CD4-positive, alpha-beta T cell (primary cell): ENCODE measurements around the gene FAM170B. TPM values are rescaled to one million over a fixed set of nuclear protein-coding genes. Genes with fewer than 3 reads are reported as not detected.

Experiments used
- ATAC-seq: fragments of 200-7000 bp; cut with Tn5 transposase; one replicate; pipeline ENCODE4 v1.10.0; 2022; ENCODE audit warnings: mild to moderate bottlenecking; ENCODE audit not compliant: poor library complexity
- CTCF ChIA-PET: fragments of 350-600 bp; sonication (Branson Sonifier 250); formaldehyde crosslinking; loops from one replicate; lab custom pipeline; 2021; ENCODE audit warnings: antibody characterized with exemption, inconsistent platforms; lab: Charles Lee
- POLR2A ChIA-PET: fragments of 350-600 bp; sonication (Branson Sonifier 250); formaldehyde crosslinking; loops from one replicate; lab custom pipeline; 2021; ENCODE audit warnings: antibody characterized with exemption, inconsistent platforms; lab: Charles Lee
- DNase-seq, 14 experiments: peaks; one replicate each; pipeline ENCODE4 v3.0.0-alpha.2; 2013 to 2020; ENCODE audit warnings: mixed read lengths in 2 of 14
- H3K27ac ChIP-seq, 2 donors: one replicate each; pipeline versions ENCODE4 v1.5.1 to v1.7.0; 2013; ENCODE audit warnings: low read length in 2 of 2, low read depth in 1 of 2, mild to moderate bottlenecking in 1 of 2
- H3K27me3 ChIP-seq, 2 experiments: 1 replicate in 1 of 2; 2 replicates in 1 of 2; pipeline versions ENCODE4 v1.6.1 to v1.7.0; 2013; ENCODE audit warnings: low read length in 2 of 2, control low read depth in 1 of 2, mild to moderate bottlenecking in 1 of 2, moderate library complexity in 1 of 2; ENCODE audit not compliant: insufficient read depth in 2 of 2, control insufficient read depth in 1 of 2
- H3K36me3 ChIP-seq: one replicate; pipeline ENCODE4 v1.6.1; 2013; ENCODE audit warnings: low read length, control low read depth; ENCODE audit not compliant: insufficient read depth
- H3K4me1 ChIP-seq: one replicate; pipeline ENCODE4 v1.6.1; 2013; ENCODE audit warnings: low read length, control low read depth; ENCODE audit not compliant: insufficient read depth
- H3K4me3 ChIP-seq: one replicate; pipeline ENCODE4 v1.5.1; 2013; ENCODE audit warnings: mild to moderate bottlenecking, low read length, moderate library complexity
- H3K9me3 ChIP-seq, 2 experiments: 1 replicate in 1 of 2; 2 replicates in 1 of 2; pipeline versions ENCODE4 v1.6.1 to v1.7.0; 2013; ENCODE audit warnings: low read length in 2 of 2, mild to moderate bottlenecking in 2 of 2, control low read depth in 1 of 2, moderate library complexity in 1 of 2; ENCODE audit not compliant: control insufficient read depth in 1 of 2, insufficient read depth in 1 of 2
- H3K27ac Mint-ChIP-seq: one replicate; pipeline ENCODE4 v1.8.0; 2020; ENCODE audit warnings: mixed read lengths
- H3K27me3 Mint-ChIP-seq: one replicate; pipeline ENCODE4 v1.8.0; 2021; ENCODE audit warnings: mixed read lengths
- H3K36me3 Mint-ChIP-seq: one replicate; pipeline ENCODE4 v1.8.0; 2021; ENCODE audit warnings: low read depth, mixed read lengths
- H3K4me1 Mint-ChIP-seq: one replicate; pipeline ENCODE4 v1.8.0; 2021; ENCODE audit warnings: low read depth, mixed read lengths
- H3K4me3 Mint-ChIP-seq: one replicate; pipeline ENCODE4 v1.8.0; 2020; ENCODE audit warnings: mild to moderate bottlenecking, mixed read lengths
- H3K9me3 Mint-ChIP-seq: one replicate; pipeline ENCODE4 v1.8.0; 2020; ENCODE audit warnings: mixed read lengths
- intact Hi-C, 2 experiments: fragments of 100-400 bp; cut with DNase I in 1 of 2; cut with micrococcal nuclease in 1 of 2; formaldehyde crosslinking; loops; one replicate each; pipeline versions ENCODE4 v1.15.1 to v1.9.0; 2023 to 2025; cut with DNase I, micrococcal nuclease
- total RNA-seq, 174 experiments: library from RNA in 2 of 174; stranded (reverse) in 2 of 174; gene quantifications; one replicate each; pipeline ENCODE4 v1.2.3 and lab custom pipeline; 2021 to 2026
- TF ChIP-seq, protein P1 (sequence below): fragments of 200-600 bp; IDR thresholded peaks from one replicate; pipeline ENCODE4 v1.8.0; 2022; ENCODE audit warnings: antibody characterized with exemption, mild to moderate bottlenecking

The FAM170B gene
- total RNA-seq, 2 experiments from 2014 or later, result not detected

DNA sequence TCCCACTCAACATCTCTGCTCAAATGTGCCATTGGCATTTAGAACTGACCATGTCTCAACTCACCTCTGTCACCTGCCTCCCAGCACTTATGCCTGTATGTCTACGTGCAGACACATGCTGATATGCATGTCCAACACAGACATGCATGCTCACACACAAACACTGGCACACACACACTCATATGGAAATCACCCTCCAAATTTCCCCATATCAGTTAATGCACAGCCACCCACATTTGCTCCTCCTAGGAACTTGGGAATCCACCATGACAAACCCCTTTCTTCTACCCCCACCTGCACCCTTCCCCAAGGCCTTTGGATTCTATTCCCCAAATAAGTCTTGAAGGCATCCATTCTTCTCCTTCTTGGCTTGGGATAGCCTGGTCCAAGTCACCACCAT, 4.4 kb downstream of the FAM170B start:
- DNase-seq (no peak), ATAC-seq (no peak)
- no peak overlapping the region for H3K4me3 ChIP-seq
- TF ChIP-seq, protein P1, sequence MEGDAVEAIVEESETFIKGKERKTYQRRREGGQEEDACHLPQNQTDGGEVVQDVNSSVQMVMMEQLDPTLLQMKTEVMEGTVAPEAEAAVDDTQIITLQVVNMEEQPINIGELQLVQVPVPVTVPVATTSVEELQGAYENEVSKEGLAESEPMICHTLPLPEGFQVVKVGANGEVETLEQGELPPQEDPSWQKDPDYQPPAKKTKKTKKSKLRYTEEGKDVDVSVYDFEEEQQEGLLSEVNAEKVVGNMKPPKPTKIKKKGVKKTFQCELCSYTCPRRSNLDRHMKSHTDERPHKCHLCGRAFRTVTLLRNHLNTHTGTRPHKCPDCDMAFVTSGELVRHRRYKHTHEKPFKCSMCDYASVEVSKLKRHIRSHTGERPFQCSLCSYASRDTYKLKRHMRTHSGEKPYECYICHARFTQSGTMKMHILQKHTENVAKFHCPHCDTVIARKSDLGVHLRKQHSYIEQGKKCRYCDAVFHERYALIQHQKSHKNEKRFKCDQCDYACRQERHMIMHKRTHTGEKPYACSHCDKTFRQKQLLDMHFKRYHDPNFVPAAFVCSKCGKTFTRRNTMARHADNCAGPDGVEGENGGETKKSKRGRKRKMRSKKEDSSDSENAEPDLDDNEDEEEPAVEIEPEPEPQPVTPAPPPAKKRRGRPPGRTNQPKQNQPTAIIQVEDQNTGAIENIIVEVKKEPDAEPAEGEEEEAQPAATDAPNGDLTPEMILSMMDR, result no peak
- intact Hi-C loops, result no loop called here
- no peaks in the 10 kb centered on the region for H3K4me1 ChIP-seq
- H3K4me1 Mint-ChIP-seq, result no peaks in the 10 kb centered on the region
- CTCF ChIA-PET, result no interaction called here
- H3K27me3 ChIP-seq, result no peaks in the 10 kb centered on the region
- H3K27ac Mint-ChIP-seq, result no peak overlapping the region
- H3K27me3 Mint-ChIP-seq, result peaks cover 26% of the 10 kb centered on the region
- no peaks in the 10 kb centered on the region for H3K36me3 Mint-ChIP-seq
- peaks cover 0 to 5% of the 10 kb centered on the region in 2 experiments for H3K9me3 ChIP-seq
- POLR2A ChIA-PET, result no interaction called here
- no peaks in the 10 kb centered on the region for H3K36me3 ChIP-seq
- no peak overlapping the region for H3K27ac ChIP-seq
- no peak overlapping the region for H3K4me3 Mint-ChIP-seq
- H3K9me3 Mint-ChIP-seq, result peaks cover 2% of the 10 kb centered on the region

DNA sequence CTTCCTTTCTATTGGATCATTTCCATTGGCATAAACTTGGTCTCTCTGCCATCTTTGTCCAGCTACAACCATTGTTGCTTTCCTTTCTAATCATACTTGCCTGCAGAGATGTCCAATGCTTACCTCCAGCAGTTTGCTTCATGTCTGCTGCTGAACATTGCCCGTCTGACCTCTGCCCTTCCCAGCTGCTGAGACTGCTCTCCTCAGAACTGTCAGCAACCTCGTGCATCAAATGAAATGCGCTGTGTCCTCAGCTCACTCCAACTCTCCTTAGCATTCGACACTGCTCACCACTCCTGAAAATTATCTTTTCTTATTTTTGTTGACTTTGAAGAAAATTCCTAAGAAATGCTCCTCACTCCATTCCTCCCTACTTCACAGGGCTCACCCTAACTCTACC, 5.0 kb downstream of the FAM170B start:
- TF ChIP-seq, protein P1, result no peak
- POLR2A ChIA-PET, result no interaction called here
- Mint-ChIP-seq H3K4me1 (no peaks in the 10 kb centered on the region), H3K4me3 (no peak overlapping the region), H3K27ac (no peak overlapping the region), H3K9me3 (peaks cover 2% of the 10 kb centered on the region), H3K36me3 (no peaks in the 10 kb centered on the region), H3K27me3 (peaks cover 23% of the 10 kb centered on the region)
- no peak overlapping the region for H3K27ac ChIP-seq
- no peaks in the 10 kb centered on the region for H3K27me3 ChIP-seq
- H3K36me3 ChIP-seq, result no peaks in the 10 kb centered on the region
- CTCF ChIA-PET, result no interaction called here
- peaks cover 0 to 5% of the 10 kb centered on the region in 2 experiments for H3K9me3 ChIP-seq
- intact Hi-C loops, result no loop called here
- ATAC-seq, result no peak
- H3K4me3 ChIP-seq, result no peak overlapping the region
- DNase-seq, result no peak
- no peaks in the 10 kb centered on the region for H3K4me1 ChIP-seq

DNA sequence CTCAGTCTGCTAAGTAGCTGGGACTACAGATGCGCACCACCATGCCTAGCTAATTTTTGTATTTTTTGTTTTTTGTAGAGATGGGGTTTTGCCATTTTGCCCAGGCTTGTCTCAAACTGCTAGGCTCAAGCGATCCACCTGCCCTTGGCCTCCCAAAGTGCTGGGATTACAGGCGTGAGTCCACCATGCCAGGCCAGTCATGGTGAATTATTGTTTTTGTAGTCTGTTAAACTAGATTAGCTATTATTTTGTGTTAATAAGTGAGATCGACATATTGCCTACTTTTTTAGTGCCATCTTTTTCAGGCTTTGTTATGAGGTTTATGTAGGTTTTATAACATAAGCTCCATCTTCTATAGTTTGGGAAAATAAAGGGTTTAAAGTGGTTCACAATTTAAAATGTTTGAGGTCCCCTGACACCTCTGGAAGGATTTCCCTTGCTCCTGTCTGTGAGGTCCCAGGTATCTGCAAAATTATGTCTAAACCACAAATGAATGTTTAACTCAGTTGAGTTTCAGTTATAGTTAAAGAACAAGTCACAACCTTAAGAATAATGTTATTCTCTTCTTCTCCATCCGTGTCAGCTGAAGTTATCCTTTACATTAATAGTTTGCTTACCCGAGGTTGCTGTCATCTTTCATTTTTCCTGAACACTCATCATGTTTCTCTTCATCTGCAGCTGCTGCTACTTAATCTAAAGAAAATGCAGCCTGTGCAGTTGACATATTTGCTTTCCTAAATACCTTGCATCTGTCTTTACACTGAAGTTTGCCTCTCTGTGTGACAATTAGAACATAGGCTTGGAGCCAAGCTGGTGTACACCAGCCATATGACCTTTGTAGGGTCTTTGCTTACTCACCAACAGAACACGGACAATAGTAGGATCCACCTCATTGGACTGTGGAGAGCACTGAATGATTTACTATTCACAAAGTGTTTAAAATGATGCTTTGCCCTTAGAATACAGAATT, 9.6 kb downstream of the FAM170B start:
- Mint-ChIP-seq H3K27me3 (peaks cover 7% of the 10 kb centered on the region), H3K4me3 (no peak overlapping the region), H3K36me3 (no peaks in the 10 kb centered on the region), H3K9me3 (peaks cover 1% of the 10 kb centered on the region), H3K4me1 (no peaks in the 10 kb centered on the region), H3K27ac (no peak overlapping the region)
- H3K27me3 ChIP-seq, result no peaks in the 10 kb centered on the region
- TF ChIP-seq, protein P1, result no peak
- ChIA-PET CTCF (no interaction called here), POLR2A (no interaction called here)
- no peak overlapping the region for H3K27ac ChIP-seq
- H3K4me1 ChIP-seq, result no peaks in the 10 kb centered on the region
- H3K9me3 ChIP-seq, result no peaks in the 10 kb centered on the region
- no peaks in the 10 kb centered on the region for H3K36me3 ChIP-seq
- no peak overlapping the region for H3K4me3 ChIP-seq
- ATAC-seq, result no peak
- no peak for DNase-seq
- intact Hi-C loops, result no loop called here
